GM18499 (cell line): Measurements from ENCODE around the gene SNRPE.

Experiments used
- ATAC-seq: cut with Tn5 transposase; IDR thresholded peaks from one replicate; pipeline ENCODE4 v1.9.1; 2021; ENCODE audit warnings: moderate number of reproducible peaks; ENCODE audit not compliant: insufficient read depth, unreplicated experiment

SNRPE gene

DNA sequence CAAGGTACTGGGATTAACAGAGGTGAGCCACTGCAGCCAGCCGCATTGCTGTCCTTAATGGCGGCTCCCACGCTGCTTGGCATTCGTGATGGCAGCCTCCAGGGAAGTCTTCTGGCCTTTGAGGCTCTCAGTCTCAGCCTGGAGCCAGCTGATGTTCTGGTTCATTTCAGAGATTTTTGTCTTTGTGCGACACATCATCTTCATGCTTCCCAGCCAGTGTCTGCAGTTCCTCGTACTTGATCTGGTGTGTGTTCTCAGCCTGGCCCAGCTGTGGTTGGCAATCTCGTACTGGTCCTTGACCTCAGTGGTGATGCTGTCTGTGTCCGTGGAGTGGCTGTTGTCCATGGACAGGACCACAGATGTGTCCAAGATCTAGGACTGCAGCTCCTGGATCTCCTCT is 11.7 kb downstream of the SNRPE start:
- no peak for ATAC-seq

DNA sequence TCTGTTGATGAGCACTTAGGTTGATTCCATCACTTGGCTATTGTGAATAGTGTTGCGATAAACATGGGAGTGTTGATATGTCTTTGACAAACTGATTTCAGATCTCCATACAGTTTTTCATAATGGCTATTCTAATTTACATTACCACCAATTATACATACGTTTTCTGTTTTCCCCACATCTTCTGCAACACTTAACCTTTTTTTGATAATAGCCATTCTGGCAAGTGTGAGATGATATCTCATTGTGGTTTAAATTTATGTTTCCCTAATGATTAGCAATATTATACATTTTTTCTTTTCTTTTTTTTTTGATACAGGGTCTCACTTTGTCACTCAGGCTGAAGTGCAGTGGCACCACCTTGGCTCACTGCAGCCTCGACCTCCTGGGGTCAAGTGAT is 17.0 kb downstream of the SNRPE start:
- ATAC-seq = no peak

GRCh38 chr1:203880606-203881005 is 19.2 kb downstream of the SNRPE start:
- ATAC-seq = no peak

DNA sequence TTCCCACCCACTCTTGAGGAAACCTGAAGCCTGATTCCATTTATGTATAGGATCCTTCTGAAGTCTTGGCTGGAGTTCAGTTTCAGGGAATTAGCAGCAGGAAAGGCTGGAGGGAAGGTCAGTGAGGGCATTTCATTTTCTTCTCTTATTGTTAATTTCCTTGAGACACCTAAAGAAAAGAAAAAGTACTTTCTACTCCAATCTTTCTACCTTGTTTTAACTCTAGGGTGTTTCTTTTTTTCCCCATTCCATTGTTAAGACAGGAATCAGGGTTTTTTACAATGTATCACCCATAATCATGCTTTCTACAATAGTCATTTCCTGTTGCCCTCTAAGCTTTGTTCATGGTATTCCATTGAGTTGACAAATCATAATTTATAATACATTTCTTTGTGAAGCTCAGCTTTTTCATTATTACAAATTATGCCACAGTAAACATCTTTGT is 27.4 kb downstream of the SNRPE start:
- no peak for ATAC-seq

DNA sequence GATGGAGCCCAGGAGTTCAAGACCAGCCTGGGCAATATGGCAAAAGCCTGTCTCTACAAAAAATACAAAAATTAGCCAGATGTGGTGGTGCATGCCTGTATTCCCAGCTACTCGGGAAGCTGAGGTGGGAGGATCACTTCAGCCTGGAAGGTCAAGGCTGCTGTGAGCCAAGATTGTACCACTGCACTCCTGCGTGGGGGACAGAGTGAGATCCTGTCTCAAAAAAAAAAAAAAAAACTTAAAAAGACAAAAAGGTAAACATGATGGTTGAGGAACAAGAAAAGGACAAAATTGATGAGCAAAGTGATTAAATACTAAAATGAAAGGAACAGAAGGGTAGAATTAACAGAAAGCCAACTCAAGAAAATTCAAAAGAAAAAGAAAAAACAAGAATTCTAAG is 30.6 kb downstream of the SNRPE start:
- ATAC-seq = no peak

GRCh38 chr1:203898458-203899352 is 37.3 kb downstream of the SNRPE start:
- ATAC-seq = no peak

DNA sequence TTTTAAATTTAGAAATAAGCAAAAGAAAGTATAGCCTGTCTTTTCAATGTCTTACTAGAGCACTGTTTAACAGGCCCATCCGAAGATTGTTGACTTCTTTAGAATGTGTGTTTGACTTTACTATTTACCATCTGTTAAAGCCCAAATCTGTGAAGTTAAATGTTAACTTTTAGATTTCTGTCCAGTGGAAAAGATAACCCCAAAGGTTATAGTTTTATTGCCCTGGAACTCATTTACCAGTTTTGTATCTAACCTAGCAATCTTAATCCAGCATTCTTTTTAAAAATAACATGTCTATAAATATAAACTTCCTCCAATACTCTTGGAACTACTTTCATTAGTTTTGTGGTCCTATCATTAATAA is 37.9 kb downstream of the SNRPE start:
- ATAC-seq = no peak

- no peak for ATAC-seq
Observed at GRCh38 chr1:203899869-203900714, 38.7 kb downstream of the SNRPE start.

GRCh38 chr1:203901581-203901980 is 40.2 kb downstream of the SNRPE start:
- no peak for ATAC-seq

GRCh38 chr1:203905275-203905674 is 43.9 kb downstream of the SNRPE start:
- ATAC-seq = no peak

GRCh38 chr1:203906932-203907331 is 45.5 kb downstream of the SNRPE start:
- ATAC-seq = no peak

DNA sequence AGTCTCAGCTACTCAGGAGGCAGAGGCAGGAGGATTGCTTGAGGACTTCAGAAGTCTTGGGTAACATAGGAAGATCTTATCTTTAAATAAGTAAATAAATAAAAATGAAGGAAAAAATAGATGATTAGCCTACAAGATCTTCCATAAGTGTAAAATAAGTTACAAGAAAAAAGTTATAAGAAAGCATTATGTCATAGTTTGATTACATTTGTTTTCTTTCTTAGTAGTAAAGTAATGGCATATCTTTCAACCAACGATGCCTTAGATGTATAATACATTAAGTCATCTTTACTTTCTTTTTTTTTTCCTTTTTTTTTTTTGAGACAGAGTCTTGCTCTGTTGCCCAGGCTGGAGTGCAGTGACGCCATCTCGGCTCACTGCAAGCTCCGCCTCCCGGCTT is 46.5 kb downstream of the SNRPE start:
- no peak for ATAC-seq

GRCh38 chr1:203911806-203912205 is 50.4 kb downstream of the SNRPE start:
- no peak for ATAC-seq

DNA sequence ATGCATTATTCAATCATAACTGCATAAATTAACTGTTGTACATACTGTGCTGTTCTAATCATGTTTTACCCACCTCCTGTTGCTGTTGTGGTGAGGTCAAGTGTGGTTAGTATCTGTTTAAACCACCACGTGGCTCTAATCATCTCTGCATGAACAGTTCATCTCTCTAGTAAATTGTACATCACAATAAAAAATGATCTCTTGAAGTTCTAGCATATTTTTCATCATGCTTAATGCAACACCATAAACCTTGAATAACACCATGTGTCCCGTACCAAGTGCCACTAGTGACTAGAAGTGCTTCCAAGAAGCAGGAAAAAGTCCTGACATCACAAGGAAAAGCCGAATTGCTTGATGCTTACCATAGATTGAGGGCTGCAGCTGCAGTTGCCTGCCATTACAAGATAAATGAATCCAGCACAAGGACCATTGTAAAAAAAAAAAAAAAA is 51.7 kb downstream of the SNRPE start:
- no peak for ATAC-seq

- ATAC-seq = no peak
Observed at GRCh38 chr1:203914292-203914691, 52.9 kb downstream of the SNRPE start.

GRCh38 chr1:203915811-203916210 is 54.4 kb downstream of the SNRPE start:
- no peak for ATAC-seq

GRCh38 chr1:203916756-203917155 is 55.4 kb downstream of the SNRPE start:
- no peak for ATAC-seq
